Measurements from ENCODE around the gene PLEKHH1. TPM values are rescaled to one million over a fixed set of nuclear protein-coding genes. Genes with fewer than 3 reads are reported as not detected.

PLEKHH1 gene
- total RNA-seq, 1 experiment from 2014 or later, result 27.6 TPM

- no peaks in the 10 kb centered on the region for H4K20me1 ChIP-seq (ENCODE audit: insufficient read depth)
- POLR2A ChIA-PET, result interaction anchor here (0.8 to 2.4 kb wide), 7 partner anchors 9 to 105 kb away, joined by 3 to 9 read pairs (median 4); partner anchors contain the start of gene RDH11
- H3K9ac ChIP-seq (ENCODE audit: low read length), result peak within 1 kb of the TSS; percentile 69
- H3K9me2 ChIP-seq (ENCODE audit: insufficient read depth), result no peaks in the 10 kb centered on the region
- DNase-seq (ENCODE audit: low read depth, low spot score), result peak; percentile 69
- BruUV-seq (replicated peaks), result no TSS peak
- peaks cover 3 to 16% of the 10 kb centered on the region in 2 experiments; a peak in 2 of 4 replicates for H3K4me1 ChIP-seq (ENCODE audit: control insufficient read depth in 1 of 2, insufficient read depth in 2 of 2, low read length in 2 of 2)
- H3K4me3 ChIP-seq (replicated peaks in 1 of 2; ENCODE audit: low read depth in 1 of 2, low read length in 2 of 2), result peak within 1 kb of the TSS; percentile 74 to 91
- H3K9me3 ChIP-seq (ENCODE audit: control insufficient read depth in 1 of 2, insufficient read depth in 1 of 2, low read depth in 1 of 2, low read length in 2 of 2), result no peaks in the 10 kb centered on the region
- ATAC-seq, result peak; percentile 98
- TF ChIP-seq SP1 (IDR thresholded peaks at IDR 0.05; ENCODE audit: low read depth), result no peak
- peak; percentile 13; the same call in 1 of the 2 replicates for TF ChIP-seq RAD21 (IDR thresholded peaks at IDR 0.05; ENCODE audit: low read depth)
- TF ChIP-seq ZBTB33 (IDR thresholded peaks at IDR 0.05; ENCODE audit: extremely low read depth, insufficient replicate concordance, low read length), result no peak
- TF ChIP-seq ATF3 (IDR thresholded peaks at IDR 0.05), result no peak
- no peak for TF ChIP-seq CEBPB (IDR thresholded peaks at IDR 0.05; ENCODE audit: low read depth)
- peak; percentile 51 for TF ChIP-seq REST (IDR thresholded peaks at IDR 0.05; ENCODE audit: low read depth)
- TF ChIP-seq ZNF274 (IDR thresholded peaks at IDR 0.05; ENCODE audit: low read depth, low read length), result no peak
- TF ChIP-seq SIN3A (IDR thresholded peaks at IDR 0.05; ENCODE audit: low read depth), result 0 out of 2 replicates have a peak, but pooled peaks have one; percentile 42
- TF ChIP-seq MAX (IDR thresholded peaks at IDR 0.05), result peak; percentile 79; the same call in 1 of the 2 replicates
- TF ChIP-seq CBX3 (IDR thresholded peaks at IDR 0.05; ENCODE audit: low read depth), result no peak
- TF ChIP-seq ZFX (IDR thresholded peaks at IDR 0.05), result peak; percentile 64
- peak; percentile 58 for TF ChIP-seq EGR1 (IDR thresholded peaks at IDR 0.05; ENCODE audit: low read depth)
- TF ChIP-seq EZH2phosphoT487 (IDR thresholded peaks at IDR 0.05; ENCODE audit: borderline replicate concordance), result no peak
- TF ChIP-seq POLR2AphosphoS5 (IDR thresholded peaks at IDR 0.05; ENCODE audit: low read depth, low read length), result peak; percentile 86
- TF ChIP-seq CTCF (IDR thresholded peaks at IDR 0.05 in 2 of 3, conservative IDR thresholded peaks at IDR 0.05 in 1 of 3; ENCODE audit: borderline replicate concordance in 1 of 3, insufficient read depth in 1 of 3, low read depth in 2 of 3, low read length in 2 of 3), result peak; percentile 44 to 60 (median 49); a peak in 5 of 6 replicates
- peak; percentile 57 for TF ChIP-seq ELF1 (IDR thresholded peaks at IDR 0.05; ENCODE audit: borderline replicate concordance, low read depth)
- TF ChIP-seq POLR2A (IDR thresholded peaks at IDR 0.05; ENCODE audit: borderline replicate concordance, extremely low read depth, insufficient read depth, insufficient read length), result peak; percentile 26
- intact Hi-C loops (cut with micrococcal nuclease), result loop anchor here (5.0 kb wide), 1 partner anchor 102 kb away; the partner anchor contains the start of gene RDH12
- 0 out of 4 replicates have a peak, but pooled peaks cover 0 to 4% of the 10 kb centered on the region in 2 experiments for H3K36me3 ChIP-seq (ENCODE audit: control insufficient read depth in 1 of 2, insufficient read depth in 2 of 2, low read length in 2 of 2)
- RAD21 ChIA-PET (ENCODE audit: low non-redundant PET in 1 of 2, low total read pairs in 2 of 2, uncharacterized antibody in 2 of 2, unreplicated experiment in 2 of 2), result interaction anchor here in 1 of 2 experiments (1.2 kb wide), 2 partner anchors 67 to 104 kb away, joined by 6 read pairs; no protein-coding TSS in a partner anchor
- CTCF ChIA-PET, result interaction anchor here (0.7 to 4.1 kb wide), 16 partner anchors 9 to 240 kb away, joined by 3 to 28 read pairs (median 5); partner anchors contain the start of genes ATP6V1D and EIF2S1
- peaks cover 20% of the 10 kb centered on the region for H3K79me2 ChIP-seq (ENCODE audit: insufficient read depth, low read length)
- no peak within 1 kb of the TSS for H2AFZ ChIP-seq (ENCODE audit: low read depth, low read length, poor library complexity, severe bottlenecking)
- H3K27ac ChIP-seq (ENCODE audit: low read depth, low read length), result peak within 1 kb of the TSS; percentile 65
- H3K4me2 ChIP-seq (ENCODE audit: low read length), result peak within 1 kb of the TSS; percentile 86
- H3K27me3 ChIP-seq (ENCODE audit: insufficient read depth, low read length), result no peaks in the 10 kb centered on the region
Observed at GRCh38 chr14:67599698-67600561, 66.8 kb downstream of the PLEKHH1 start, which contains the start of gene PIGH. Gene PIGH, minus strand, starts transcription at chr14:67600268. Its CDS starts 65 bp downstream, at chr14:67600203.
